Subcutaneous adipose tissue (tissue), 4 donors: ENCODE results near the gene ZSWIM1. TPM values are rescaled to one million over a fixed set of nuclear protein-coding genes. Genes with fewer than 3 reads are reported as not detected.

Experiments used
- total RNA-seq, 4 donors: library from RNA; depleted of rRNA; stranded (reverse); fragments of >200 nt; gene quantifications; one replicate each; pipeline ENCODE4 v1.1.0, GENCODE V29; 2016
- TF ChIP-seq, protein P1 (sequence below): fragments of 450-650 bp; IDR thresholded peaks from one replicate; pipeline ENCODE4 v1.5.1; 2016; ENCODE audit warnings: low read depth, mild to moderate bottlenecking, control low read depth, antibody characterized with exemption, moderate library complexity

Gene ZSWIM1
- total RNA-seq, 4 donors from 2014 or later = 5.9 to 7.0 (median 6.7) TPM

DNA sequence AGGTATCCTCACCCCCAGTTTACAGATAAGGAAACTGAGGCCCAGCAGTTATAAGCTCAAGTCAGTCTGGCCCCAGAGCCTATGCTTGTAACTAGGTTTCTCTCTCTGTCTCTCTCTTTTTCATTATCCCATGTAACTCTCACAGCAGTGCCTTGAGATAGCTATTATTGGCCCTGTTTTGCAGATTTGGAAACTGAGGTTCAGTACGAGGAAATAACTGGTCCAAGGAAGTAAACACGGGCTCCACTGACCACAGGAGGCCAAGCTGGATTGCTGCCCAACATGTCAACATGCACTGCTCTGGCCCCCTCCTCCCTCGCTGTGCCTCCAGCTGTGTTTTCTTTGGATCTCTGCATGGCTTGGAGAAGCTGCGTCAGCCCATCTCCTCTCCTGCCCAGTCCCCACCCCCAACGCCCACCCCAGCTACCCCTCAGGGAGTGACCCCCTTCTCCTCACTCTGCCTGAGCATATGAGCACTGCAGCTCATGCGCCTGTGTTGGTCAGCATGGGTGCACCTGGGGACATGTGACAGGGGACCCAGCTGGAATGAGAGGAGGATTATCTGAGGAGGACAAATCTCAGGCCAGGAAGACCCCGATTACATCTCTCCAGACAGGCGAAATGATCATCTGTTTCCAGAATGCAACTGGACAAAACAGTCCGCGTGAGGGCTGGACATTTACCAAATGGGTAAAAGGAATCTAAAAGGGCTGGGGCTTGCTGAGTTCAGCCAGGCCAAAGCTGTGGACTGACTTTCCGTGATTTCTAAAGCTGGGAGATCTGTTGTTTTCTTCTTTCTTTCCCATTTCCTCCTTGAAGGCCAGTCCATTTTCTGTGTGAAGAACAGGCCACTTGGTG is 38.7 kb downstream of the ZSWIM1 start:
- TF ChIP-seq, protein P1, sequence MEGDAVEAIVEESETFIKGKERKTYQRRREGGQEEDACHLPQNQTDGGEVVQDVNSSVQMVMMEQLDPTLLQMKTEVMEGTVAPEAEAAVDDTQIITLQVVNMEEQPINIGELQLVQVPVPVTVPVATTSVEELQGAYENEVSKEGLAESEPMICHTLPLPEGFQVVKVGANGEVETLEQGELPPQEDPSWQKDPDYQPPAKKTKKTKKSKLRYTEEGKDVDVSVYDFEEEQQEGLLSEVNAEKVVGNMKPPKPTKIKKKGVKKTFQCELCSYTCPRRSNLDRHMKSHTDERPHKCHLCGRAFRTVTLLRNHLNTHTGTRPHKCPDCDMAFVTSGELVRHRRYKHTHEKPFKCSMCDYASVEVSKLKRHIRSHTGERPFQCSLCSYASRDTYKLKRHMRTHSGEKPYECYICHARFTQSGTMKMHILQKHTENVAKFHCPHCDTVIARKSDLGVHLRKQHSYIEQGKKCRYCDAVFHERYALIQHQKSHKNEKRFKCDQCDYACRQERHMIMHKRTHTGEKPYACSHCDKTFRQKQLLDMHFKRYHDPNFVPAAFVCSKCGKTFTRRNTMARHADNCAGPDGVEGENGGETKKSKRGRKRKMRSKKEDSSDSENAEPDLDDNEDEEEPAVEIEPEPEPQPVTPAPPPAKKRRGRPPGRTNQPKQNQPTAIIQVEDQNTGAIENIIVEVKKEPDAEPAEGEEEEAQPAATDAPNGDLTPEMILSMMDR = no peak

DNA sequence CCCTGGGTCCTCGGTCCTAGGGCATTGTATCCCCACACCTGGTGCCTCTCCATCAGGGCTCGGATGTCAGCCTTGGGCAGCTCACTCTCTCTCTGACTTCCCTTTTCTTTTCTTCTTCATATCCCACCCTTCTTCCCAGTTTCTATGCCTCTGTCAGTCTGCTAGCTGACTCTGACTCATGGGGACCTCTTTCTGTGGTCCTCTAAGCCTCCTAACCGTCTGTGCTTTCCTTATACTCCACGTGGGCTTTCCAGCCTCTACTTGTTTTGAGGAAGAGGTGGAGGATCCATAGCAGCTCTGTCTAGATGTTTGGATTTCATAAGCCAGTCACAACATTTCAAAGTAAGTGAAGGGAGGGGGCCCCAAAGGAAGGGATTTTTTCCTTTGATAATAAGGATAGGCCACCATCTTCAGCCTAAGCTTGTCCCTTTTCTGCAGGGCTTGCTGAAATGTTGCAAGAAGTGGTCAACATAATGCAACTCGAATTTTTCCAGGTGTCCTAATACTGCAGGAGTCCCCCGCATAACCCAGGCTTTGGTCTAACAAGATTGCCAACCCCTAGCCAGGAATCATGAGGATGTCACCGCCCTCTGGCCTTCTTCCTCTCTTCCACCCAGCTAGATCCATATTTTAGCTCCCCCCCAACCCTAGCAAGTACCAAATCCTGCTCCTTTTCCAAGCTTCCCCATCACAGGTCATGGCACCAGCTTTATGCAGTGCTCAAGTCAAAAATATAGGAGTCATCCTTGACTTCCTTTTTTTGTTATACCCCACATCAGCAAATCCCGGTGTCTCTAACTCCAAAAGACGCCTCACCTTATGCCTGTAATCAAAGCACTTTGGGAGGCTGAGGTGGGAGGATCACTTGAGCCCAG is 39.7 kb downstream of the ZSWIM1 start:
- TF ChIP-seq, protein P1 = no peak

DNA sequence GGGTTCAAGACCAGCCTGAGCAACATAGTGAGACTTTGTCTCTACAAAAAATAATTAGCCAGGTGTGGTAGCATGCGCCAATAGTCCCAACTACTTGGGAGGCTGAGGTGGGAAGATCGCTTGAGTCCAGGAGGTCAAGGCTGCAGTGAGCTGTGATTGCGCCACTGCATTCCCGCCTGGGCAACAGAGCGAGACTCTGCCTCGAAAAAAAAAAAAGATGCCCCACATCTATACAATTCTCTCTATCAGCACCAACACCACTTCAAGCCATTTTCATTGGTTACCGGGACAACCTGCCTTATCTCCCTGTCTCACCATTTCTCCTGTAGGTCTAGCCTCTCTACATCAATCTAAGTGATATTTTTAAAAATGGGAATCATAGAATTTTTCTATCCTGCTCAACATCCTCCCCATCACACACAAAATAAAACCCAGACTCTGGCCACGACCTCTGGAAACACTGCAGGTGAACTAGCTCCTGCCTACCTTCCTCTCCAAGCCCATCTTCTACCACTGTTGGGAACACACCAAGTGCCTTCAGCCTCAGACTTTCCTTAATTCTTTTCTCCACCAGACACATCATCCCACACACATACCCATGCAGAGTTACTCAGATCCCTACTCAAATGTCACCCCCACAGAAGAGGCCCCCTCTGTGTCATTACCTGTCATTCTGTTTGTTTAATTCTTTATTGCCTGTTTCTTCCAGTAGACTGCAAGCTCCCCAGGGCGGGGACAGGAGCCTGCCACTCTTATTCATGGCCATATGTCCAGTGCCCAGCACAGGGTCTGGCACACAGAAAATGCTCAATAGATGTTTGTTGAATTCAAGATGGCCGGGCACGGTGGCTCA is 40.5 kb downstream of the ZSWIM1 start:
- TF ChIP-seq, protein P1 = no peak

DNA sequence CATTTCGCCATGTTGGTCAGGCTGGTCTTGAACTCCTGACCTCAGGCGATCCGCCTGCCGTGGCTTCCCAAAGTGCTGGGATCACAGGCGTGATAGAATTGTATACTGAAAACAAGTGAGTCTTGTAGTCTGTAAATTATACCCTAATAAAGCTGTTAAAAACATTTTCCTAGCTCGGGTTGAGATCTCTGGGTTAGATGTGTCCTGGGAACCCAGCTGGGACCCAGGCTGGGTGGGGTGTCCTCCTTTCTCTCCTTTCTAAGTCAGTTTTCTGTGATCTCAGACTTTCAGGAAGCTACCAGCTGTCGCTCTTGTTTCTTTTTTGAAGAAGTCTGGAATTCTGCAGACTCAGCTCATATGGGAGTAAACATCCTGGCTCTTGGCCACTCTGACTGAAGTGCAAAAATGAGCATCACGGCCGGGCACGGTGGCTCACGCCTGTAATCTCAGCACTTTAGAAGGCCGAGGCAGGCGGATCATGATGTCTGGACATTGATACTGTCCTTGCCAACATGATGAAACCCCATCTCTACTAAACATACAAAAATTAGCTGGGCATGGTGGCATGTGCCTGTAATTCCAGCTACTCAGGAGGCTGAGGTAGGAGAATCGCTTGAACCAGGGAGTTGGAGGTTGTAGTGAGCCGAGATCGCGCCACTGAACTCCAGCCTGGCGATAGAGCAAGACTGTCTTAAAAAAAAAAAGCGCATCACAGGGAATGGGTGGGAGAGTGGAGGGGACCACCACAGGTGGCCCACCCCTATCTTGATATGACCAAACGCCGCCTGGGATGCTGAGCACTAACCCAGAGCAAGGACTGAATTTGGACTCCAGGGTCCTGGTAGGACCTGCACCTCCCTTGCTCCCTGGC is 43.6 kb downstream of the ZSWIM1 start:
- TF ChIP-seq, protein P1 = no peak

DNA sequence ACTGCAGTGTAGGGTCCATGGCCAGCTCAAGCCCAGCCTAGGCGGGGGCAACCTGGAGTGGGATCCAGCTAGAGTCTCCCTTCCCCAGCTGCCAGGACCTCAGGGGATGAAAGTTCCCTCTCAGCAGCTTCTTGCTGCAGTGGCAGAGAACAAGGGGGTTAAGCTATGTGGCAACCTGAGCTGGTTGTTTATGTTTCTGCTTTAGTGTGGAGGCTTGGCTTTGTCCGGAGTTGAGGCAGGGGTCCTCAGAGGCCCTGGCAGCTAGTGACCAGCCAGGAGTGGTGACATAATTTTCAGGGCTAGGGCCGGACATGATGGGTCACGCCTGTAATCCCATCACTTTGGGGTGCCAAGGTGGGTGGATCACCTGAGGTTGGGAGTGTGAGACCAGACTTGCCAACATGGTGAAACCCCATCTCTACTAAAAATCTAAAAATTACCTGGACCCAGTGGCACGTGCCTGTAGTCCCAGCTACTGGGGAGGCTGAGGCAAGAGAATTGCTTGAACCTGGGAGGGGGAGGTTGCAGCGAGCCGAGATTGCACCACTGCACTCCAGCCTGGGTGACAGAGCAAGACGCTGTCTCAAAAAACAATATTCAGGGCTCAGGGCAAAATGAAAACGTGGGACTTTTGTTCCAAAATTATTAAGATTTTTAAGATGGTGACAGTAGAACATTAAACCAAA is 44.9 kb downstream of the ZSWIM1 start:
- TF ChIP-seq, protein P1 = no peak

DNA sequence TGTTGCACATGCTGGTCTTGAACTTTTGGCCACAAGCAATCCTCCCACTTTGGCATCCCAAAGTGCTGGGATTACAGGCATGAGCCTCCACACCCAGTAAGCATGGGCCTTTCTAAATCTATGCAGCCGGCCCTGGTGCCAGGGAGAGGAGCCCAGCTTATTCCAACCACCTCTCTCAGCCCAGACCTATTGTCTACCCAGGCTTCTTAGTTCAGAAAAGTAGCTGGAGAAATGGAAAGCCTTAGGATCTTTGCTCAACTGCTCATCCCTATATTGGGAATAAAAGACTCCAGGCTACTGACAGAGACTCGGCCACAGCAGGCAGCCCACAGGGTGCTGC is 45.7 kb downstream of the ZSWIM1 start:
- TF ChIP-seq, protein P1 = no peak
